ENCODE measurements around the gene RPS6KL1.
A peak's percentile ranks its signal among the peaks of the same experiment; 100 is the strongest.

The RPS6KL1 gene

GRCh38 chr14:74954232-74954946, 31.3 kb upstream of the RPS6KL1 start:
- H3K27ac Mint-ChIP-seq = peak overlapping the region in 1 of 3 experiments; percentile 74
- H3K9me3 Mint-ChIP-seq = no peaks in the 10 kb centered on the region
- H3K27me3 Mint-ChIP-seq (ENCODE audit: low read depth) = peaks cover 4% of the 10 kb centered on the region
- no peak for TF ChIP-seq CTCF (IDR thresholded peaks at IDR 0.05; ENCODE audit: unreplicated experiment in 3 of 3)
- H3K4me1 Mint-ChIP-seq = peaks cover 53% of the 10 kb centered on the region
- peak overlapping the region; percentile 78 to 82 (median 82) for H3K4me3 Mint-ChIP-seq
- peaks cover 6% of the 10 kb centered on the region for H3K36me3 Mint-ChIP-seq (ENCODE audit: low read depth)

GRCh38 chr14:74953686-74954085, 30.6 kb upstream of the RPS6KL1 start:
- Mint-ChIP-seq H3K4me1 (peaks cover 57% of the 10 kb centered on the region), H3K36me3 (ENCODE audit: low read depth) (peaks cover 6% of the 10 kb centered on the region), H3K27me3 (ENCODE audit: low read depth) (peaks cover 4% of the 10 kb centered on the region), H3K27ac (peak overlapping the region; percentile 74 to 90 (median 77)), H3K4me3 (peak overlapping the region; percentile 78 to 82 (median 82)), H3K9me3 (no peaks in the 10 kb centered on the region)
- no peak for TF ChIP-seq CTCF (IDR thresholded peaks at IDR 0.05; ENCODE audit: unreplicated experiment in 3 of 3)

DNA sequence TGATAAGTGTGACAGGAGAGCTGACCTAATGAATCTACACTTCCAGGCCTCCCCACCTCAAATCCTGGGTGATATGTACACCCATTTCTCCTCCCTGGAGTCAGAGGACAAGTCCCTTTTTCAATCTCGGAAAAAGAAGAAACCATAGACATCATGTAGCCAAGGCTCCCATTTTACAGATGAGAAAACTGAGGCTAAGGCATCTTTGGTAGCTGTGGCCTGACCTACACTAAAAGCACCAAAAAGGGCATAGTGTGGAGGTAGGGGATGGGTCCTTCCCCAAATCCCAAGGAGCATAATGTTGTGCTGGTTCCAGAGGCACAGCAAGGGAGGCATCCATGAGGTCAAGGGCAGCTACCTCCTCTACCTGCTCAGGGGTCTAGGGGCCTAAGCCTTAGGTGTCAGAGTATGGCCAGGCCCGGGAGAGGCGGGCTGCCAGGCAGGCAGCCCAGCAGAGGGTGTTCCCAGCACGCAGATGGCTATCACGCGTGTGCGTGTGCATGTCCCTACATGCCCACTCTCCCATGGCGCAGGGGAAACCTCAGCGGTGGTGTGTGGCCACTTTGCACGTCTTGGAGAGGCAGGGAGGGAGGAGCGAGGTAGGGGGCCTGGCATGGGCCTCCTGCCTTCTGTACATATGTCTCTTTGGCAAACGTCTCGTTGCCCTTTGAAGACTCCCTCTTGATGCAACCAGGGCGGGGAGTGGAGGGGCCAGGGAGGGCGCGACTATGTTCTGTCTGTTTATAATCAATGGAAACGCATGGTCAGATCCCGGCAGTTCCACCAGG, 29.8 kb upstream of the RPS6KL1 start:
- Mint-ChIP-seq H3K4me3 (peak overlapping the region; percentile 78 to 82 (median 82)), H3K27me3 (ENCODE audit: low read depth) (peaks cover 4% of the 10 kb centered on the region), H3K4me1 (peaks cover 63% of the 10 kb centered on the region), H3K36me3 (ENCODE audit: low read depth) (peaks cover 6% of the 10 kb centered on the region), H3K9me3 (no peaks in the 10 kb centered on the region), H3K27ac (peak overlapping the region; percentile 74 to 90 (median 77))
- TF ChIP-seq CTCF (IDR thresholded peaks at IDR 0.05; ENCODE audit: unreplicated experiment in 3 of 3) = no peak

DNA sequence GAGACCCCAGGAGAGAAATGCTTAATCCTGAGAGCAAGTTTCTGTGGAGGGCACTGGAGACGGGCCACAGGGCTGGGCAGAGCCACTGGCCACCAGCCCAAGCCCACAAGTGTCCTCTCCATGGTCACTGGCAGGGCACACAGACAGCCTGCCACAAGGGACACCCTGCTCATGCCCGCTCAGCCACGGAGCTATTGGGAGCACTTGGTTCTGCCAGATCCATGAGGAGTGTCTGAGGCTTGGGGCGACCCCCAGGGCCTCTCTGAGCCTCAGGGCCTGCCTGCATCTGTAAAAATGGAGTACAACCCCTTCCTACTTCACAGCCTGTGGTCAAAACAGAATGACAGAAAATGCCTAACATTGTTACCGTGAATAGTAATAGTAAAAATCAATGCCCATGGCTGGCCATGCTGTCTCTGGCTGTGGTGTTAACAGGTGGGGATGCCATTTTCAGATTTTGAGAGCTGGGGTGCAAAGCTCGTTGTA, 29.2 kb upstream of the RPS6KL1 start:
- TF ChIP-seq CTCF (IDR thresholded peaks at IDR 0.05; ENCODE audit: unreplicated experiment in 3 of 3) = no peak
- Mint-ChIP-seq H3K27me3 (ENCODE audit: low read depth) (peaks cover 4% of the 10 kb centered on the region), H3K4me3 (peak overlapping the region; percentile 35 to 82 (median 82)), H3K27ac (peak overlapping the region; percentile 59 to 95 (median 77)), H3K9me3 (no peaks in the 10 kb centered on the region), H3K4me1 (peaks cover 63% of the 10 kb centered on the region), H3K36me3 (ENCODE audit: low read depth) (peaks cover 6% of the 10 kb centered on the region)

DNA sequence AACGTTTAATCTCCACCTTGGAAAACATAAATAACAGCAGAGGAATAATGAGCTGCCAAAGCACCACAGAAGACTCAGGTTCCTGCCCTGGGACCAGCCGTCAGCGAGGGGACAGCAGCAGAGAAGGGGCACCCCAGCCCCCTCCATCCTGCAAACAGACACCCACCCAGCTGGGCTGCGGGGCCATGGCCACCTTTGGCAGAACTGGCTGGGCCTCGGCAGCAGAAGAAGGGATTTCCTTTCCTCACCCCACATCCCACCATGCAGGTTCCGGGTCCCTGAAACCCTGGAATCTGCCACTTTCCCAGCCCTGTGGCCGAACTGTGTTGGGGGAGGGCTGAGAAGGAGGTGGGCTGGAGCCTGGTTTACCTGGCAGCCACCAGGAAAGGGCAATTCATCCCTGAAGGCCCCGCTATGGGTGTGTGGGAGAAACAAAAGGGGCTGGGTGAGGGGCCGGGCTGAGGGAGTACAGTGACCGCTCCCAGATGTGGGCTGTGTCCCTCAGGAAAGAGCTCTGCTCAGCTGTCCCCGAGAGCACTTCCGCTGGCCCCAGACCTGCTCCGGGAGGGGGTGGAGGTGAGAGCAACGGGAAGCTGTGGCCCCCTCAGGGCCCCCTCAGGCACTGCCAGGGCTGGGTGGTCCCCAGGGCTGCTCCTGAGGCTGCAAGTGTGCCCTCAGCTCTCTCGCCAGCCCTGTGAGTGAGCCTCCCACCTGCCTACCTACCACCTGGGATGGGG, 28.6 kb upstream of the RPS6KL1 start:
- H3K27ac Mint-ChIP-seq = peak overlapping the region; percentile 95 to 98 (median 96)
- peaks cover 8% of the 10 kb centered on the region for H3K36me3 Mint-ChIP-seq (ENCODE audit: low read depth)
- no peaks in the 10 kb centered on the region for H3K9me3 Mint-ChIP-seq
- TF ChIP-seq CTCF (IDR thresholded peaks at IDR 0.05; ENCODE audit: unreplicated experiment in 3 of 3) = no peak
- peaks cover 4% of the 10 kb centered on the region for H3K27me3 Mint-ChIP-seq (ENCODE audit: low read depth)
- H3K4me3 Mint-ChIP-seq = peak overlapping the region; percentile 47 to 82 (median 76)
- H3K4me1 Mint-ChIP-seq = peaks cover 59% of the 10 kb centered on the region
